Keratinocyte (primary cell): ENCODE results near the gene UNC79. TPM values are rescaled to one million over a fixed set of nuclear protein-coding genes. Genes with fewer than 3 reads are reported as not detected.

Source experiments
- DNase-seq: peaks from one replicate; pipeline ENCODE4 v3.0.0-alpha.2; 2011; ENCODE audit warnings: low read depth, missing footprints, low spot score
- FAIRE-seq: peaks from 2 replicates; lab custom pipeline; 2011; peaks lifted over from hg19 to GRCh38; lab: Jason Lieb, UNC
- H2AFZ ChIP-seq: 2 replicates; pipeline ENCODE4 v1.6.0; 2012; ENCODE audit warnings: low read length, control low read depth, inconsistent platforms; ENCODE audit not compliant: control insufficient read depth
- H3K27ac ChIP-seq: 2 replicates; pipeline ENCODE4 v1.5.1; 2011; ENCODE audit warnings: low read length; ENCODE audit not compliant: control insufficient read depth, insufficient read depth
- H3K27me3 ChIP-seq: 3 replicates; pipeline ENCODE4 v1.6.0; 2011; ENCODE audit warnings: low read length; ENCODE audit not compliant: control insufficient read depth, insufficient read depth; ENCODE audit errors: extremely low read depth
- H3K36me3 ChIP-seq, 2 experiments: 2 replicates in 1 of 2; 3 replicates in 1 of 2; pipeline ENCODE4 v1.5.1; 2011; ENCODE audit warnings: low read length in 2 of 2, mild to moderate bottlenecking in 1 of 2; ENCODE audit not compliant: control insufficient read depth in 2 of 2, insufficient read depth in 2 of 2; ENCODE audit errors: extremely low read depth in 1 of 2
- H3K4me1 ChIP-seq: 3 replicates; pipeline ENCODE4 v1.5.1; 2011; ENCODE audit warnings: low read length; ENCODE audit not compliant: control insufficient read depth, insufficient read depth; ENCODE audit errors: extremely low read depth
- H3K4me2 ChIP-seq: 3 replicates; pipeline ENCODE4 v1.6.0; 2011; ENCODE audit warnings: low read depth, low read length; ENCODE audit not compliant: control insufficient read depth, insufficient read depth; ENCODE audit errors: extremely low read depth
- H3K4me3 ChIP-seq, 3 experiments: fragments of 200-600 bp in 1 of 3; sonication (generic) in 1 of 3; 2 replicates in 2 of 3; 3 replicates in 1 of 3; pipeline ENCODE4 v1.5.1; 2011 to 2016; ENCODE audit warnings: low read length in 3 of 3, mild to moderate bottlenecking in 3 of 3, control low read depth in 2 of 3, inconsistent platforms in 1 of 3, low read depth in 1 of 3, mixed read lengths in 1 of 3, mixed run types in 1 of 3, moderate library complexity in 1 of 3; ENCODE audit not compliant: control insufficient read depth in 2 of 3, insufficient read depth in 2 of 3; ENCODE audit errors: extremely low read depth in 1 of 3
- H3K79me2 ChIP-seq: 2 replicates; pipeline ENCODE4 v1.6.0; 2012; ENCODE audit warnings: low read length; ENCODE audit not compliant: control insufficient read depth, insufficient read depth
- H3K9ac ChIP-seq: 3 replicates; pipeline ENCODE4 v1.6.0; 2011; ENCODE audit warnings: low read length; ENCODE audit not compliant: control insufficient read depth, insufficient read depth; ENCODE audit errors: extremely low read depth
- H3K9me1 ChIP-seq: 3 replicates; pipeline ENCODE4 v1.6.0; 2011; ENCODE audit warnings: low read length; ENCODE audit not compliant: control insufficient read depth, insufficient read depth; ENCODE audit errors: extremely low read depth
- H3K9me3 ChIP-seq: 2 replicates; pipeline ENCODE4 v1.5.1; 2012; ENCODE audit warnings: low read depth, low read length; ENCODE audit not compliant: control insufficient read depth
- H4K20me1 ChIP-seq: 3 replicates; pipeline ENCODE4 v1.6.0; 2011; ENCODE audit warnings: low read length; ENCODE audit not compliant: control insufficient read depth, insufficient read depth; ENCODE audit errors: extremely low read depth
- CTCF ChIP-seq, 3 experiments: IDR thresholded peaks in 1 of 3; conservative IDR thresholded peaks in 1 of 3; optimal IDR thresholded peaks in 1 of 3; 2 replicates in 2 of 3; 3 replicates in 1 of 3; pipeline versions ENCODE3 to v1.5.1; 2011; ENCODE audit warnings: low read length in 3 of 3, mild to moderate bottlenecking in 3 of 3, moderate library complexity in 2 of 3, control low read depth in 1 of 3, inconsistent platforms in 1 of 3; ENCODE audit not compliant: insufficient read depth in 2 of 3; ENCODE audit errors: extremely low read depth in 1 of 3
- EZH2 ChIP-seq: IDR thresholded peaks from one replicate; pipeline ENCODE4 v1.6.1; 2012; ENCODE audit warnings: inconsistent platforms, mild to moderate bottlenecking, low read length, moderate library complexity
- dilution Hi-C: fragments of 300-500 bp; cut with MboI; formaldehyde crosslinking; loops from one replicate; pipeline ENCODE4 v1.7.0; 2020; ENCODE audit warnings: low sequenced_read_pairs; ENCODE audit not compliant: extremely low pct_ligation_motif_present
- polyA plus RNA-seq, 5 experiments: library from polyadenylated mRNA; depleted of rRNA in 3 of 5; stranded (reverse) in 3 of 5; stranded (forward) in 1 of 5; unstranded in 1 of 5; fragments of >200 nt; gene quantifications; 1 replicate in 1 of 5; 2 replicates in 3 of 5; 3 replicates in 1 of 5; pipeline versions ENCODE4 v1.2.1 to v1.2.3, GENCODE V29; 2011 to 2012; ENCODE audit warnings: missing spikeins in 2 of 5, low read depth in 1 of 5, low replicate concordance in 1 of 5

Gene UNC79
- polyA plus RNA-seq, 1 donor (not counting 4 experiments of a cell fraction or from before 2014, with no cell fraction given) = 0.01 TPM

- FAIRE-seq = no peak
- dilution Hi-C loops = no loop called here
- H3K4me3 ChIP-seq = no peak overlapping the region
Measured at GRCh38 chr14:93564918-93565317, 134.2 kb downstream of the UNC79 start.

DNA sequence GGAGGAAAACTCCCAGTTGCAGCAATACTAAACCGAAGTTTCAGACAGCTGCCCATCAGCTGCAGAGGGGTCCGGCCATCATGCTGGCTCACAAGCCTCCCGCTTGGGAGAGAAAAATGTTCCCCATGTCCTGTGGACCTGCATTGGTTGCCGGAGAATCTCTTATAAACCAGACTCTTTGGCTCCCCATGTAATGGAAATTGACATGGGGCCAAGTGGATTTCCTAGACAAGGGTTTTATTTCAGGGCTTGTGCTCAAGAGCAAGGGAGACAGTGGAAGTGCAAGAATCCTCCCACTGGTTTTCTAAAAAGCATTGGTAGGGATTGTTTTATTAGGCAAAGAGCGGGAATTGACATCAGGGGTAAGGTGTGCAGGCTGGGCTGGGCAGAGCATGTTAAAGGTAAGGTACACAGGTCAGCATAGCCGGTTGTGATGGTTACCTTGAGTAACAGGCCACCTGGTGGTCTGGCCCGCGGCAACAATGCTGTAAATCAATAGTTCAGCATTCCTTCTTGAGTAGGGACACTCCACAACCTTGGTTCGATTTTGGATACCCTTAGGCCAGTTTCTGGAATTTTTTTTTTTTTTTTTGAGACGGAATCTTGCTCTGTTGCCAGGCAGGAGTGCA, 135.4 kb downstream of the UNC79 start:
- dilution Hi-C loops = no loop called here
- H3K27me3 ChIP-seq = no peaks in the 10 kb centered on the region

More at GRCh38 chr14:93564918-93565317, 134.2 kb downstream of the UNC79 start:
- H3K27me3 ChIP-seq = no peaks in the 10 kb centered on the region
- no peaks in the 10 kb centered on the region for H3K36me3 ChIP-seq
- H4K20me1 ChIP-seq = no peaks in the 10 kb centered on the region
- TF ChIP-seq CTCF (optimal IDR thresholded peaks at IDR 0.05 in 1 of 3, IDR thresholded peaks at IDR 0.05 in 1 of 3, conservative IDR thresholded peaks at IDR 0.05 in 1 of 3; ENCODE audit: extremely low read depth in 1 of 3, insufficient read depth in 2 of 3, low read length in 3 of 3) (no peak), EZH2 (no peak)
- no peaks in the 10 kb centered on the region for H3K79me2 ChIP-seq
- no peak overlapping the region for H3K27ac ChIP-seq
- H3K4me2 ChIP-seq = no peak overlapping the region
- H2AFZ ChIP-seq = no peak overlapping the region
- no peaks in the 10 kb centered on the region for H3K9me1 ChIP-seq
- no peaks in the 10 kb centered on the region for H3K4me1 ChIP-seq
- no peak for DNase-seq
- no peaks in the 10 kb centered on the region for H3K9me3 ChIP-seq
- no peak overlapping the region for H3K9ac ChIP-seq

More for the DNA sequence above, 135.4 kb downstream of the UNC79 start:
- Histone ChIP-seq H3K9ac (no peak overlapping the region), H3K9me3 (no peaks in the 10 kb centered on the region), H3K4me2 (no peak overlapping the region), H3K27ac (no peak overlapping the region), H3K36me3 (no peaks in the 10 kb centered on the region), H4K20me1 (no peaks in the 10 kb centered on the region), H2AFZ (no peak overlapping the region), H3K4me1 (no peaks in the 10 kb centered on the region), H3K79me2 (no peaks in the 10 kb centered on the region), H3K9me1 (no peaks in the 10 kb centered on the region), H3K4me3 (no peak overlapping the region)
- DNase-seq (no peak), FAIRE-seq (no peak)
- no peak for TF ChIP-seq EZH2
- no peak for TF ChIP-seq CTCF (optimal IDR thresholded peaks at IDR 0.05 in 1 of 3, IDR thresholded peaks at IDR 0.05 in 1 of 3, conservative IDR thresholded peaks at IDR 0.05 in 1 of 3; ENCODE audit: extremely low read depth in 1 of 3, insufficient read depth in 2 of 3, low read length in 3 of 3)
